ENCODE results near the gene JMJD4. TPM values are rescaled to one million over a fixed set of nuclear protein-coding genes. Genes with fewer than 3 reads are reported as not detected.

Gene JMJD4
- 25.9 and 35.3 TPM in 2 replicates for total RNA-seq

DNA sequence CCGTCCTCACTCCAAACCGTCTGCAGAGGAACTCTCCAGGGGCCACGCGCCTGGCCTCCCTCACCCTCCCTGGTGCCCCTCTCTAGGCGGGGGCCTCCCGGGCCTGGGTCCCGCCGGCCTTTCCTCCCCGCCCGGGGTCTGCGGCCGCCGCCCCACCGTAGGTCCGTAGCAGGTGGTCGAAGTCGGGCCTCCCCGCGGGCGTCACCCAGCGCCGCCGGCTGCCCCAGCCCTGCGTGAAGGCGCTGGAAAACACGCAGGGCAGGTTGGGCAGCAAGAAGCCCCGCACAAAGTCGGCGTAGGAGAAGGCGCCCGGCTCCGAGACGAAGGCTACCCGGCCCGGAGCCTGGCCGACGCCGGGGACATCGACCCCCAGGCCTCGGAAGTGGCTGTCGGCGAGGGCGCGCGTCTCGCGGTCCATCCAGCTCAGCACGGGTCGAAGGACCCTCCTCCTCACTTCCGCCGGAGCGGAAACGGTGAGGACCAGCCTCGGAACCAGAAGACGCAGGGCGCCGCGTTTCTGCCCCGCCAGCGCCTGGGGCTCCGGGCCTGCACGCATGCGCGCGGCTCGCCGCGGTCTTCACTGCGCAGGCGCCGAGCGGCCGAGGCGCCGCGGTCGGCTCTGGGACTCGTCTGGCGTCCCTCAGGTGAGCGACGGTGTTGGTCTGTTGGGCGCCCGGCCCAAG lies at the start of gene JMJD4, which contains the start of gene SNAP47:
Gene JMJD4, minus strand, starts transcription at position 447 of the 683 bp plus-strand sequence. Its CDS starts 29 bp downstream, at position 418.
Gene SNAP47, plus strand, starts transcription at position 580 of the 683 bp plus-strand sequence. CDS start 12,302 bp downstream, outside the sequence.

Other genes with a start within 250 kb of the JMJD4 start
- 4.7 and 5.3 TPM in 2 replicates for gene ZNF678, start 171.7 kb downstream of the JMJD4 start, total RNA-seq
- gene SNAP47, start 133 bp upstream of the JMJD4 start, total RNA-seq: 37.9 and 41.5 TPM in 2 replicates
- gene PRSS38, start 80.4 kb upstream of the JMJD4 start, total RNA-seq: not detected in 2 replicates
- 0.44 and 0.79 TPM in 2 replicates for gene WNT9A, start 212.6 kb upstream of the JMJD4 start, total RNA-seq

Measured in aortic smooth muscle cell (primary cell).